NCI-H187 treated with DMSO at 0.1 percent for 48 hours (cell line): ENCODE data around the gene PIEZO2.
"Not testable (repeated sequence)": the region's sequence is repeated elsewhere in the genome, so short reads cannot be mapped to it uniquely, and the experiment has no call there.

ENCODE experiments used
- DNase-seq: peaks from one replicate; lab custom pipeline; 2025; lab: John Stamatoyannopoulos, UW

PIEZO2 gene

GRCh38 chr18:10971717-10972116 is 177.7 kb downstream of the PIEZO2 start:
- DNase-seq = no peak

GRCh38 chr18:10965119-10965518 is 184.2 kb downstream of the PIEZO2 start:
- no peak for DNase-seq

GRCh38 chr18:10953672-10954071 is 195.7 kb downstream of the PIEZO2 start:
- DNase-seq = no peak

GRCh38 chr18:10951631-10952544 is 197.5 kb downstream of the PIEZO2 start:
- DNase-seq = no peak

- no peak for DNase-seq
Measured at GRCh38 chr18:10950876-10951630, 198.3 kb downstream of the PIEZO2 start.

- no peak for DNase-seq
Measured at GRCh38 chr18:10950080-10950875, 199.1 kb downstream of the PIEZO2 start.

GRCh38 chr18:10949655-10950054 is 199.7 kb downstream of the PIEZO2 start:
- DNase-seq = no peak

GRCh38 chr18:10948421-10948820 is 200.9 kb downstream of the PIEZO2 start:
- no peak for DNase-seq

GRCh38 chr18:10946058-10946457 is 203.3 kb downstream of the PIEZO2 start:
- DNase-seq = no peak

GRCh38 chr18:10942998-10943397 is 206.4 kb downstream of the PIEZO2 start:
- DNase-seq = no peak

- DNase-seq = no peak
Measured at GRCh38 chr18:10939822-10940221, 209.5 kb downstream of the PIEZO2 start.

- DNase-seq = no peak
Measured at GRCh38 chr18:10937743-10938640, 211.4 kb downstream of the PIEZO2 start.

GRCh38 chr18:10936176-10937053 is 213.0 kb downstream of the PIEZO2 start:
- no peak for DNase-seq

- DNase-seq = no peak
Measured at GRCh38 chr18:10935588-10935987, 213.8 kb downstream of the PIEZO2 start.

- DNase-seq = not testable (repeated sequence)
Measured at GRCh38 chr18:10933648-10934047, 215.7 kb downstream of the PIEZO2 start.

- no peak for DNase-seq
Measured at GRCh38 chr18:10930076-10930475, 219.3 kb downstream of the PIEZO2 start.

GRCh38 chr18:10928772-10929373 is 220.5 kb downstream of the PIEZO2 start:
- DNase-seq = peak; percentile 44

- DNase-seq = no peak
Measured at GRCh38 chr18:10928011-10928771, 221.2 kb downstream of the PIEZO2 start.
